ENCODE results near the gene PODNL1.

The PODNL1 gene

GRCh38 chr19:13938301-13939064 lies at the start of gene PODNL1:
Gene PODNL1 (minus strand): TSS chr19:13938417. CDS start chr19:13938181, 236 bp downstream.
- no peak for DNase-seq (ENCODE audit: low read depth, low spot score)

- DNase-seq (ENCODE audit: low read depth, low spot score): peak; percentile 37
Measured at GRCh38 chr19:13987101-13987890, 49.1 kb upstream of the PODNL1 start.

- peak; percentile 63 for DNase-seq (ENCODE audit: low read depth, low spot score)
Measured at GRCh38 chr19:13986348-13986904, 48.2 kb upstream of the PODNL1 start.

- DNase-seq (ENCODE audit: low read depth, low spot score): no peak
Measured at GRCh38 chr19:13985771-13986347, 47.6 kb upstream of the PODNL1 start.

GRCh38 chr19:13984875-13985741 lies 46.9 kb upstream of the PODNL1 start:
- no peak for DNase-seq (ENCODE audit: low read depth, low spot score)

GRCh38 chr19:13984186-13984585 lies 46.0 kb upstream of the PODNL1 start:
- DNase-seq (ENCODE audit: low read depth, low spot score): no peak

GRCh38 chr19:13983213-13983889 lies 45.1 kb upstream of the PODNL1 start:
- no peak for DNase-seq (ENCODE audit: low read depth, low spot score)

- DNase-seq (ENCODE audit: low read depth, low spot score): no peak
Measured at GRCh38 chr19:13982773-13983172, 44.6 kb upstream of the PODNL1 start.

GRCh38 chr19:13981988-13982501 lies 43.8 kb upstream of the PODNL1 start:
- no peak for DNase-seq (ENCODE audit: low read depth, low spot score)

- DNase-seq (ENCODE audit: low read depth, low spot score): no peak
Measured at GRCh38 chr19:13981467-13981866, 43.2 kb upstream of the PODNL1 start.

- no peak for DNase-seq (ENCODE audit: low read depth, low spot score)
Measured at GRCh38 chr19:13981021-13981420, 42.8 kb upstream of the PODNL1 start.

- no peak for DNase-seq (ENCODE audit: low read depth, low spot score)
Measured at GRCh38 chr19:13980340-13980739, 42.1 kb upstream of the PODNL1 start.

GRCh38 chr19:13979686-13980085 lies 41.5 kb upstream of the PODNL1 start:
- DNase-seq (ENCODE audit: low read depth, low spot score): no peak

GRCh38 chr19:13979244-13979615 lies 41.0 kb upstream of the PODNL1 start:
- DNase-seq (ENCODE audit: low read depth, low spot score): peak; percentile 51

- DNase-seq (ENCODE audit: low read depth, low spot score): peak; percentile 95
Measured at GRCh38 chr19:13978351-13979243, 40.4 kb upstream of the PODNL1 start.

- DNase-seq (ENCODE audit: low read depth, low spot score): no peak
Measured at GRCh38 chr19:13977803-13978202, 39.6 kb upstream of the PODNL1 start.

GRCh38 chr19:13976446-13976845 lies 38.2 kb upstream of the PODNL1 start:
- DNase-seq (ENCODE audit: low read depth, low spot score): no peak

- no peak for DNase-seq (ENCODE audit: low read depth, low spot score)
Measured at GRCh38 chr19:13975870-13976269, 37.7 kb upstream of the PODNL1 start.

- DNase-seq (ENCODE audit: low read depth, low spot score): peak; percentile 91
Measured at GRCh38 chr19:13974073-13974472, 35.9 kb upstream of the PODNL1 start.
